ENCODE data around the gene ADAM15.

- TF ChIP-seq CTCF (IDR thresholded peaks at IDR 0.05) (no peak), EZH2 (IDR thresholded peaks at IDR 0.05; ENCODE audit: borderline replicate concordance, insufficient read depth, low read depth, low read length, poor library complexity, severe bottlenecking) (no peak)
These were observed 43.5 kb downstream of the ADAM15 start for GRCh38 chr1:155094622-155094948.
